HG03457 (cell line): ENCODE measurements around the gene IL23R.
"Not testable (repeated sequence)": the region's sequence is repeated elsewhere in the genome, so short reads cannot be mapped to it uniquely, and the experiment has no call there.

Source experiments
- ATAC-seq: cut with Tn5 transposase; IDR thresholded peaks from one replicate; pipeline ENCODE4 v1.9.1; 2021; ENCODE audit warnings: moderate number of reproducible peaks; ENCODE audit not compliant: unreplicated experiment

Gene IL23R

GRCh38 chr1:67166196-67166595 lies at the start of gene IL23R:
TSS of gene IL23R (plus strand) at chr1:67166454. CDS start at chr1:67168121, 1,667 bp downstream.
- peak; percentile 73 for ATAC-seq

DNA sequence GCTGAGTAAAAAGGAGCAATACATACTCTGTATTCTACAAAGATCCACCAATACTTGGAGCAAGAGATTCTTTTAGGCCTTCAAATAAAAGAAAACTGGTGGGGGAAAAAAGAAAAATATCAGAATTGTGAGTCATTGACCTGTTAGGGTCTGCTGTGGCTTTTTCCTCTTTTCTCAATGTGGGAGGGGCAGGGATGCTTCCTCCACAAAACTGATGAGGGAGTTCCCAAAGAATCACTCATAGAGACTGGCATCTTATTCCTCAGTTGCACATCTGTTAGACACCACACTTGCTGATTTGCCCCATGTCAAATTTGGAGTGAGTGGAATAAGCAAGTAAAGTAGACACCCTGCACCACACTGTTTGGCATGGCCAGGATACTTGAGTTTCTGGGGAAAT lies 48.1 kb upstream of the IL23R start:
- no peak for ATAC-seq

- no peak for ATAC-seq
Measured at GRCh38 chr1:67118646-67119045, 47.6 kb upstream of the IL23R start.

GRCh38 chr1:67120855-67121619 lies 45.2 kb upstream of the IL23R start:
- ATAC-seq = no peak

- ATAC-seq = no peak
Measured at GRCh38 chr1:67124455-67124854, 41.8 kb upstream of the IL23R start.

GRCh38 chr1:67126111-67126746 lies 40.0 kb upstream of the IL23R start:
- ATAC-seq = no peak

DNA sequence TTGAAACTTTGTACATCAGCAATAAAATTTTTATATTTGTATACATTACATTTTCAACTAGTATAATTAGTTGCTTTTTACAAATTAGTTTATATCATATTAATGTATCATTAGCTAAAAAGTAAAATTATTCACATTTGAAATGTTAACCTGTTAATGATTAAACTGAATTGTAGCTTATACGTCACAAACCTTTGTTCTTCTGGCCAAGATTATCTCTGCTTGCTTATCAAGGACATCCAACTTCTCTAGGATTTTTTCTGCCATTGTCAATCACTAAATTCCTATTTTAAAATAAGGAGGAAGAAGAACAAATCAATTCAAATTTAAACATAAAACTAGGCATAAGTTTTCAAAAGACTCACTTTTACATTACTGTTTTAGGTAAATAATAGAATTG lies 39.3 kb upstream of the IL23R start:
- no peak for ATAC-seq

DNA sequence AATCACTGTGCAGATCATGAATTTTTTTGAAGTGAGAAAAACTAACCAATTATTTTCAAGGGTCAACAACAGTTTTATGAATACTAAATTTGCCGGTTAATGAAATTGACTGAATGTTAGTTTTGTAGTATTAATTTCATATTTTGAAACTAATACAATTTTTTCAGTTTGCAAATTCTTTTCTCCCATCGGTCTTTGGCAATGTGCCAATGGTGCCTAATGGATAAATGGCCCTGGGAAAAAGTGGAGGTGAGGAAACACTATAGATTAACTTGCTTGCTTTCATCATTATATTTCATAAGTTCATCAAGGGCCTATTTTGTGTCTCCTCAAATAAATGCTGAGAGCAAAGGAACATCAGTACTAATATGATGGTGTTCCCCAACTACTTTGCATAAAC lies 35.6 kb upstream of the IL23R start:
- no peak for ATAC-seq

DNA sequence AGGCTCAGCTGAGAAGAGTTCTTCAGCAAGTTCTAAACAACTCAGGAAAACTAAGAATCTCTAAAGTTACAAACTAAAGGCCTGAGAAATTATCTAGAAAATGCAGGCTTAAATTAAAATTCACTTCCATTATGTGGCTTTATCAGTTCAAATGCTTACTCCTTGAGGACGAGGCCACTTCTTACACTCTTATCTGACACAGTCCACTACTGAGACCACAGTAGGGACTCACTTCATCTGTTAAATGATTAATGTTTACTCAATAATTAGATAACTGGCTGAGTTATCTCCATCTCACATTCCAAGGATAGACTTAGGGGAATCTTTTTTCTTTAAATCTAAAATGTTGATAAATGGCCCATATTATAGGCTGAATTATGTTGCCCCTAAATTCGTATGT lies 33.1 kb upstream of the IL23R start:
- ATAC-seq = no peak

DNA sequence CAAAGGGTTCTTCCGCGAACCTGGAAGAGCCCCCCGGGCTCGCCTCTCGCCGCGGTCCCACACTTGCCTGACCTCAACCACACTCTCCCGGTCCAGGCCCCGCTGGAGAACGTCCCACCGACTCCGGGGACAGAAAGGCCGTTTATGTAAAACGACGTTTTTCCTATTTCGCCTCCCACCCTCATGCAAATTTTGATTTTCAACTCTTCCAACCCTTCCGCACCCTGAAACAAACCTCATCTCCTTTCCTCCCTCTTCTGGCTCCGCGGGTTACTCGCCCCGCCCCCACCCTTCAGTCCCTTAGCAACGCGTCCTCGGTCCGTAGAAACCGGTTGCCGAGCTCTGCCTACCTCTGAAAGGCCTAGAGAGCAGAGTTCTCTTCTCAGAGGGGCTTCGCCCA lies 31.6 kb upstream of the IL23R start, which contains the start of gene C1orf141:
C1orf141 (minus strand) TSS at position 276 of the 400 bp plus-strand sequence. CDS start 7,730 bp downstream, outside the sequence.
- no peak for ATAC-seq

DNA sequence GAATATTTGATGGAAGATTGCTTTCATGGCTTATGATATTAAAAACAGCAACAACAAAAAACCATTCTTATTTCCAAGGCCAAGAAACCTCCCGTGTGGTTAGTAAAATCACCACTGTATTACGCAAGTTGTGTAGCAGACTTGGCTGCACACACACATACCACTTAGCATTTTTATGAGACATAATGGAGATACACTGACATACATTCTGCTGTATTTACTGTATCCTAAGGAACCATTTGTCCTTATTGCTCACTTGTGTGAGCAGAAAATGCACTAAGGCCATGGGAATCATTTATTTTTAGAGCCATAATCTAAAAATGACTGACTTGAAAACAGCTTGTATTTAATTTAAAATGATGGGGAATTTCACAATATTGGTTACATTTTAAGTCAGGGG lies 30.9 kb upstream of the IL23R start:
- no peak for ATAC-seq

DNA sequence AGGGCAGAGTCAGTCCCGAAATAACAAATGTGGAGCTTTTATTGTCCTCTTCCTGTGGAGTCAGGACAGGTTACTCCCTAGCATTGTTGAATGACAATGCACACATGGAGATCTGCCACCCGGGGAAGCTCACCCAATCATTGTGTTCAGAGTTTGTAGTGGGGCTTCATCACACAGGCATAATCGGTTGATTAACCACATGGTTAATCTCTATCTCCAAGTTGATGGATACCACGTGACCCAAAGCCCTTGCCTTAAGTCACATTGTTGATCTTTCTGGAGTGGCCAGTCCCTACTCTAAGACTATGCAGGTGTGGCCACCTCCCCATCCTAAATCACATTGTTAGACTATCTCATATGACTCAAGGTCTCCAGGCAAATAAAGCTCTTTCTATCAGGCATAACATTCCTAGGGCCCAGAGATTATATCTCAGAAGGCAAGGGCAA lies 28.9 kb upstream of the IL23R start:
- no peak for ATAC-seq

DNA sequence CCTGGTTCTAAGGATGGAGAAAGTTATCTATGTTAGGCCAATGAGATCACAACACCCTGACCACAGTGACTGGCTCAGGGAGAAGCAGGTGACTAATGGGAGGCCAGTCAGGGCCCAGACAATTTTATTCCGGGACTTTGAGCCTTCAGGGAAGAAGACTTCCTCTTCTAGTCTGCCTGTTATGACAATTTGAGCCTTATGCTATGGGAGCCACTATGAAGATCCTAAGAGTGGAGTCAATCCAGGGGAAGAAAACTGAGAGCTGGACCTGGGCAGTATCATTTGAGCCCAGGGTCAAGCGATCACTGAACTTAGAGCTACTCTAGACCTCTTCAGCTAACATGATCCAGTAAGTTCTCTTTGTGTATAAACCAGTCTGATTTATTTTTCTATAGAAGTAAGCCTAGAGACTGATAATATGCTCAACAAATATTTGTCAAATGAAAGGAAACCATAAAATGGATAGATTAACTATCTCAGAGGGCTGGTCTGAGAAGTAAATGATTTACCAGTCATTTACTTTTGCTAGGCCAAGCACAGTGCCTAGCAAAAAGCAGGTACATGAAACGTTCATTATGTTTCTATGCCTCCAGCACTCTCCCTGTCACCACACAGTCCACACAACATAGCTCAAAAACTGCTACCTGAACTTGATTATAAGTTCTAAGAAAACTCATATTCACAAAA lies 27.3 kb upstream of the IL23R start:
- ATAC-seq = no peak

GRCh38 chr1:67140460-67140859 lies 25.8 kb upstream of the IL23R start:
- ATAC-seq = no peak

GRCh38 chr1:67141832-67142231 lies 24.4 kb upstream of the IL23R start:
- ATAC-seq = not testable (repeated sequence)

DNA sequence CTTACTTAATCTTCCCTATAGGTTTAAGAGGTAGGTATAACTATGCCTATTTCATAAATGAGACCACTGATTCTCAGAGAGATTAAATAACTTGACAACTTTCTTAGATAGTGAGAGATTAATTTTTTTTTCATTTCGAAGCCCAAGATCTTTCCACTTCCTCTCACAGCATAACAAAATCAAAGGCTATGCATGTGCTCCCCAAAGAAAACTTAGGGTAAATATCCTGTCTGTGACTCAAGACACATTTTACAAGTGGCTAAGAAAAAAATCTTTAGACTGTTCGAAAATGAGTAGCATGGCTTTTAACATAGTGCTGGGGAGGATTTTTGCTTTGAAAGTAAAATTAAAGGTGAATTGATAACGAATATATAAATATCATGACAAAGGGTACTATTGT lies 23.3 kb upstream of the IL23R start:
- no peak for ATAC-seq

DNA sequence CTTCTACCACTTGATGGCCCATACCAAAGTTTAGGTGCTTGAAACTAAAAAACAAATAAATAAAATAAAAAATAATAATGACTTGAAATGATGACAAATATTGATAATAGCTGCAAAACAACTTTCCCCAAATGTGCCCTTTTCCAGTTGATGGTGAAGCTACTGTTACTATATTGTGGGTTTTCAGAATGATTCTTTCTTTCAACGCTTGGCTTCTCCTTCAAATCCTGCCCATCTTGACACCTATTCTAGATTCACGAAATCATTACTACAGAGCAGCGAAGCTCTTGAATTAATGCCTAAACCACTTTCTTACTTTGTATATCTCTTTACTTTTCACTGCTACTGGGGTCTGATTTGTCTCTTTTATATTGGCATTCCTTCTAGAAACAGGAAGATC lies 22.3 kb upstream of the IL23R start:
- ATAC-seq = no peak

DNA sequence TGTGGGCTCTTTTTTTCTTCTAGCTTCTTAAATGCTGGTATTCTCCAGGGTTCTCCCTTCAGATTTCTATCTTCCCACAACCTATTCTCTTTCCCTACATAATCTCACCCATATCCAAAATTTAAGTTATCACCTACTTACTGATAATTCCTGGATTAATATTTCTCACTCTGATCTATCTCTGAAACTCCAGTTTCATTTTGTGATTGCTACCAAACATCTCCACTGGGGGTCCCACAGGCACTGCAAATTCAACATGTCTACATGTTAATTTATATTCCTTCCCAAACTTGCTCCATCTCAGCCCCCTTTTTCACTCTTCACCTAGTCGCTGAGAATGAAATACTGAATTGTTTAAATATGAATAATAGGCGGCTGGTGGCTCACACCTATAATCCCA lies 21.6 kb upstream of the IL23R start:
- no peak for ATAC-seq

GRCh38 chr1:67146101-67146500 lies 20.2 kb upstream of the IL23R start:
- ATAC-seq = no peak

DNA sequence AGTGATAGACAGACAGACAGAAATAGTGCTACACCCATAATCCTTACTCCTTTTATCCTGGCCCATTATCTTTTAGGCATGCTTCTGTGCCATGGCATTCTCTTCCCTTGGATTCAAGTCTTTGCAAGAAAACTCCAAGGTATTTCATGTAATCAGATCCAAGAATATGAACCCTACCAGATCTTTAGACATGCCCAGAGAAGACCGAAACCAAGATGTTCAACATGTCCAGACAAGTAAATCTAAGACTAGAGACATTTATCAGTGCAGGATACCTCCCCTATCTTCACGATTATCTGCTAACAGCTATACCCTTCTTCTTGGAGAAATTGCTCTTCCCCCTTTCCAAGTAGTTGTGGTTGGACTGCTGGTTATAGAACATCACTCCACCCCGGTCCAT lies 19.7 kb upstream of the IL23R start:
- no peak for ATAC-seq

DNA sequence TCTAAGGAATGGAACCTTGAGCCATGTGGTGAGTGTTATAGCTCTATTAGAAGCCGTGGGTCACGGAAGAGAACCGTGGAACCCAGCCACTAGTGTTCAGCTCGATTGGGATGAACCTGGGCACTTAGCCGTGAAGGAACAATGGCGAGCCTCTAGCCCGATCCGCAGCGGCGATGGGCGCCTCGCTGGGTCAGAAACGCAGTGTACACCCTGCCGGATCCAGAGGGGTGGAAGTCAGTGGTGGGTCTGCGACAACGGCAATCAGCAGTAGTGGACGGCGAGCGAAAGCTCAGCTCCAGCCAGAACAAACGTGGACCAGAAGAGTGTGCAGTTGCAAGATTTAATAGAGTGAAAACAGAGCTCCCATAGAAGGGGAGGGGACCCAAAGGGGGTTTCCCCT lies 18.3 kb upstream of the IL23R start:
- not testable (repeated sequence) for ATAC-seq
